ENCODE measurements around the gene SERPIND1. TPM values are rescaled to one million over a fixed set of nuclear protein-coding genes. Genes with fewer than 3 reads are reported as not detected.
"Not testable (repeated sequence)": the region's sequence is repeated elsewhere in the genome, so short reads cannot be mapped to it uniquely, and the experiment has no call there.

Gene SERPIND1
- total RNA-seq, 2 donors from 2014 or later = 0.32 TPM; not detected in 1

DNA sequence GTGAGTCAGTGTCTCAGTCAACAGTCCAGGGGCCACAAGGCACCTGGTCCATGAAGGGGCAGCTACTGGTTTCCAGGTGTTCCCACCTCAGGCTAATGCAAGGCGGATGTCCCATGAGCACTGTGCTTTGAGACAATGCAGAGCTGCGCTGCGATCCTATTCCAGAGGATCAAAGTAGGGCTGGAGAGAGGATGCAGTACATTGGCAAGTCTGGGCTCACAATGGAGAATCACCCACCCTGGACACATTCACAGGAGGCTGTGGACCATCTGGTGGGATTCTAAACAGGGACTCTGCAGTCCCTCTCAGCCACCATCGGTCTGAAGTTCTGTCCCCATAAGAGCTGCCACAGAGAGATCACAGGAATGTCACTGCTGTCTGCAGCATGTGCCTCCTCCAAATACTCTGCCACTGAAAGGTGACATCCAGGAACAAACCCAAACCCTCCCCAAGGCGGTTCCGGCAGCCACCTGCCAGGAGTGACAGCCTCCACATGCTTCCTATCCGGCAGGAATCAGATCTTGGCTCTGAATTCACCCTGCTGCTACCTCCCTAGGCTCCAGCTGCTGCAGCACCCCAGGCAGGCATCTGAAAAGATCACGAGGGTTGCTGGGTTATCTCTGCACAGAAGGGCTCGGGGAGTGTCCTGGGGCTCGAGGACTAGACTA is 45.3 kb upstream of the SERPIND1 start:
- no peaks in the 10 kb centered on the region for H3K27me3 ChIP-seq
- no peaks in the 10 kb centered on the region for H3K4me1 ChIP-seq
- no peak overlapping the region for H3K4me3 ChIP-seq
- no peak overlapping the region for H3K27ac ChIP-seq
- TF ChIP-seq, protein P1, sequence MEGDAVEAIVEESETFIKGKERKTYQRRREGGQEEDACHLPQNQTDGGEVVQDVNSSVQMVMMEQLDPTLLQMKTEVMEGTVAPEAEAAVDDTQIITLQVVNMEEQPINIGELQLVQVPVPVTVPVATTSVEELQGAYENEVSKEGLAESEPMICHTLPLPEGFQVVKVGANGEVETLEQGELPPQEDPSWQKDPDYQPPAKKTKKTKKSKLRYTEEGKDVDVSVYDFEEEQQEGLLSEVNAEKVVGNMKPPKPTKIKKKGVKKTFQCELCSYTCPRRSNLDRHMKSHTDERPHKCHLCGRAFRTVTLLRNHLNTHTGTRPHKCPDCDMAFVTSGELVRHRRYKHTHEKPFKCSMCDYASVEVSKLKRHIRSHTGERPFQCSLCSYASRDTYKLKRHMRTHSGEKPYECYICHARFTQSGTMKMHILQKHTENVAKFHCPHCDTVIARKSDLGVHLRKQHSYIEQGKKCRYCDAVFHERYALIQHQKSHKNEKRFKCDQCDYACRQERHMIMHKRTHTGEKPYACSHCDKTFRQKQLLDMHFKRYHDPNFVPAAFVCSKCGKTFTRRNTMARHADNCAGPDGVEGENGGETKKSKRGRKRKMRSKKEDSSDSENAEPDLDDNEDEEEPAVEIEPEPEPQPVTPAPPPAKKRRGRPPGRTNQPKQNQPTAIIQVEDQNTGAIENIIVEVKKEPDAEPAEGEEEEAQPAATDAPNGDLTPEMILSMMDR (IDR thresholded peaks at IDR 0.05) = no peak
- H3K9me3 ChIP-seq = no peaks in the 10 kb centered on the region
- intact Hi-C loops (cut with DNase I) = no loop called here
- H3K36me3 ChIP-seq = no peaks in the 10 kb centered on the region
- H3K9ac ChIP-seq (ENCODE audit: low read depth in 2 of 2, low read length in 2 of 2) = no peak overlapping the region
- no peak for DNase-seq

DNA sequence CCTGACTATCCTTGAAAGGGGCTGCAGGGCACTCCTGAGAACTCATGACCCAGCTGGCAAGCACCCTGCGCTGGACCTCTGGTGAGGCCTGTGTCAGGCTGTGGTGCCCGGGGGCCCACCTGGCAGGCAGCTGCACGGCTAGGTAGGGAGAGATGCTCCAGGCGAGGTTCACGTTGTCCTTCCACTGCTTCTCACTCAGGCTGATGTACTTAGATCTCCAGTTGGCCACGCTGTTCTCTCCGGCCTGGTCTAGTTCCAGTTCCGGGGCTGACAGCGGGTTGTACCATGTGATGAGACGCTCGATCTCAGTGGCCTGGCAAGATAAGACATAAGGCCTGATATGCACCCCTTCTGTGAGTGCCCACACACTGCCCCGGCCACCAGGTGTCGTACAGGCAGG is 44.7 kb upstream of the SERPIND1 start:
- no peaks in the 10 kb centered on the region for H3K36me3 ChIP-seq
- intact Hi-C loops (cut with DNase I) = no loop called here
- DNase-seq = no peak

DNA sequence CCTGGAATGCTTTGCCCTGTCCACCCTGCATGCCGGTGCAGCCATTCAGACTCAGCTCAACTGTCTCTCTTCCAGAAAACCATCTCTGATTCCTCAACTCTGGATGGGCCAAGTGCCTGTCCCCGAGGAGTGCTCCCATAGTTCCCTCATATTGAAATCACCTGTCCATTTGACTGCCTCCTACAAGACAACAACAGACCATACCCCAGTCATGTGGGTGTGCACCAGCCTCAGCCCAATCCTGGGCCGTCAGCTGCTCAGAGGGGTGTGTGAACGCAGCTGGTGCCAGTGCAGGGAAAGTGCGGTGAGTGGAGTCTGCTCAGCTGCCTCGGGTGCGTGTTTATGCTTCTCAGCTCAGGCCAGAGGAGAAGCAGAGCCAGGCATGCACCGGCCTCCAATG is 41.5 kb upstream of the SERPIND1 start:
- H3K27ac ChIP-seq; H3K4me1 ChIP-seq; intact Hi-C loops (cut with DNase I); H3K36me3 ChIP-seq; H3K4me3 ChIP-seq; H3K9ac ChIP-seq (ENCODE audit: low read depth in 2 of 2, low read length in 2 of 2); H3K9me3 ChIP-seq; DNase-seq; H3K27me3 ChIP-seq: not testable (repeated sequence)

More for the DNA sequence above, 44.7 kb upstream of the SERPIND1 start:
- no peaks in the 10 kb centered on the region for H3K27me3 ChIP-seq
- no peaks in the 10 kb centered on the region for H3K4me1 ChIP-seq
- TF ChIP-seq, protein P1 (IDR thresholded peaks at IDR 0.05) = no peak
- H3K9ac ChIP-seq (ENCODE audit: low read depth in 2 of 2, low read length in 2 of 2) = no peak overlapping the region
- no peaks in the 10 kb centered on the region for H3K9me3 ChIP-seq
- H3K27ac ChIP-seq = no peak overlapping the region
- H3K4me3 ChIP-seq = no peak overlapping the region

DNA sequence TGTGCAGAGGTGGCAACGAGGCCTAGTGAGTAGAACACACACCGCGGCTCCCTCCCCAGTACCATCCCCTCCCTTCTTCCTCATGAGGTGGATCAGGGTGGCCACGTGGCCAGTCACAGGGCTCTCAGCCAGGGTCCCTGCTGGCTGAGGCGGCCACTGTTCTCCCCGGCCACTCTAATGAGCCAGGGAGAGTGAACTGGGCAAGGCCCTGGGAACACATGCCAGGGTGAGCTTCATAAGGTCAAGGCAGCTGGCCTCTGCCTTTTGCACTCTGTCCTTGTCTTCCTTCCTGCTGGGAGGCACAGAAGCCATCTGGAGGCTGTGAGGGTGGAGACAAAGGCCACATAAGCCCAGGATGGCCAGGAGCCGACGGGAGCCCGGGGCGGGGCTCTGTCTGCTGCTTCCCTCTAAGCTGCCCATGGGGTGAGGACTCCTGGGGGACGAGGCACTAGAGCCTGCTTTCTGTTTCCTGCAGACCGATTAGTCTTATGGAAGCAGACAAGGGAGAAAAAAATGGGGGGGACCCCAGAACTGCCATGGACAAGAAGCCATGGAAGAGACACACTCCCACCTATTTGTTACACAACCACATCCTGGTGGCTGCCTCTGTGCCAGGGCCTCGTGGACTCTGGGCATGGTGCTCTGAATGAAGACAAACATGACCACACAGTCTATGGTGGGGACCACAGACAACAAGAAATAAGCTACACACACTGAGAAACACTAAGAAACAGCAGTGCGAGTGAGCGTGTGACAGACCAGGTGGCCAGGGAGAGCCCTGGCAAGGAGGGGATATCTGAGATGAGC is 38.4 kb upstream of the SERPIND1 start:
- DNase-seq; intact Hi-C loops (cut with DNase I): not testable (repeated sequence)

DNA sequence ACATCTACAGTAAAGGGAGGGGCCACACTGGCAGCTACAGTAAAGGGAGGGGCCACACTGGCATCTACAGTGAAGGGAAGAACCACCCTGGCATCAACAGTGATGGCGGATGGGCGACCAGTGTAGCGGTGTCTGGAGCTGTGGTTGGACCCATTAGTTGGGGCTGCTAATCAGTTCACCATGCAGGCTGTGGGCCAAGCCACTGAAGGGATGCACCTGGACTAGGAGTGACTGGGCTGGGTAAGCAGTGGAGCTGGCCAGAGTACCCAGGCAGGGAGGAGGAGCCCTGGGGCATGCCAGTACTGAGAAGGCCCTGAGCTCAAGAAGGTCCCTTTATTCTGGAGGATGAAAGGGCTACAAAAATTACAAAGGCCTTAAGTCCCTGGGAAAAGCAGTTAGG is 37.0 kb upstream of the SERPIND1 start:
- DNase-seq; H3K27ac ChIP-seq; H3K4me1 ChIP-seq; H3K36me3 ChIP-seq; H3K27me3 ChIP-seq; intact Hi-C loops (cut with DNase I); H3K4me3 ChIP-seq; H3K9me3 ChIP-seq; H3K9ac ChIP-seq (ENCODE audit: low read depth in 2 of 2, low read length in 2 of 2): not testable (repeated sequence)

More for the DNA sequence above, 38.4 kb upstream of the SERPIND1 start:
- not testable (repeated sequence) for H3K27ac ChIP-seq; H3K9me3 ChIP-seq; H3K4me3 ChIP-seq; H3K9ac ChIP-seq (ENCODE audit: low read depth in 2 of 2, low read length in 2 of 2); H3K36me3 ChIP-seq; H3K4me1 ChIP-seq; H3K27me3 ChIP-seq

DNA sequence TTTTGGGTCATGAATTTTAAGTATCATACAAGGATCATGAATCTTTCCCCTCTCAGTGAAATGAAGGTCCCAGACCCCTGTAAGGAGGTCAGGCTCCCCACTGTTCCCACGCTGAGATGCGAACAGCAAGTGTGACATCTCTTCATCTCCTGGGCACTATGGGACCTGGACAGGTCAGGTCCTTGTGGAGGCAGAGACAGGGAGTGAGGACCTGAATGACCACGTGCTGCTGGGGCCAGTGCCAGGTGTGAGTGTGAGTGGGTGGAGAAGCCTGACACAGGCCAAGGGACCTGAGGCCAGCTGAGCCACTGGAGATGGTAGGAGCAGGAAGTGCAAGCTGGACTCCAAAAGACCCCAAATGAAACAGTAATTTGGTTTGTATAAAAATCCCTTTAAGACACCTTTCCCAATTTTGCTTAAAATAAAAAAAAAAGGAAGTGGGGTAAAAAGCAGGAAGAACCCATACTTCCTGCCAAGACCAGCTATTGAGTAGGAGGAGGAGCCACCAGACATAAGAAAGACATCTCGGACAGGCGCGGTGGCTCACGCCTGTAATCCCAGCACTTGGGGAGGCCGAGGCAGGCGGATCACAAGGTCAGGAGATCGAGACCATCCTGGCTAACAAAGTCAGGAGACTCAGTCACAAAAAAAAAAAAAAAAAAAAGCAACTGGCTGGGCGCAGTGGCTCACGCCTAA is 35.4 kb upstream of the SERPIND1 start:
- Histone ChIP-seq H3K27ac (no peak overlapping the region), H3K9me3 (no peaks in the 10 kb centered on the region), H3K36me3 (no peaks in the 10 kb centered on the region), H3K4me3 (no peak overlapping the region), H3K4me1 (no peaks in the 10 kb centered on the region), H3K27me3 (no peaks in the 10 kb centered on the region), H3K9ac (ENCODE audit: low read depth in 2 of 2, low read length in 2 of 2) (no peak overlapping the region)
- TF ChIP-seq, protein P1 (IDR thresholded peaks at IDR 0.05) = no peak
- no peak for DNase-seq
- intact Hi-C loops (cut with DNase I) = no loop called here

Data from colonic mucosa (tissue), 4 donors.